Measurements from ENCODE around the gene GRID2.

- TF ChIP-seq TAF1 (conservative IDR thresholded peaks at IDR 0.05) (no peak), CTCF (IDR thresholded peaks at IDR 0.05; ENCODE audit: low read depth, low read length, missing input control) (no peak), MAX (IDR thresholded peaks at IDR 0.05) (no peak), HNF4A (conservative IDR thresholded peaks at IDR 0.05) (no peak), REST (IDR thresholded peaks at IDR 0.05) (no peak), RXRA (IDR thresholded peaks at IDR 0.05) (no peak), SP1 (IDR thresholded peaks at IDR 0.05) (no peak)
Measured at GRCh38 chr4:92270908-92271307, 32.9 kb upstream of the GRID2 start.

Measured in liver (tissue), 3 donors.